ENCODE measurements around the gene C3orf52.

DNA sequence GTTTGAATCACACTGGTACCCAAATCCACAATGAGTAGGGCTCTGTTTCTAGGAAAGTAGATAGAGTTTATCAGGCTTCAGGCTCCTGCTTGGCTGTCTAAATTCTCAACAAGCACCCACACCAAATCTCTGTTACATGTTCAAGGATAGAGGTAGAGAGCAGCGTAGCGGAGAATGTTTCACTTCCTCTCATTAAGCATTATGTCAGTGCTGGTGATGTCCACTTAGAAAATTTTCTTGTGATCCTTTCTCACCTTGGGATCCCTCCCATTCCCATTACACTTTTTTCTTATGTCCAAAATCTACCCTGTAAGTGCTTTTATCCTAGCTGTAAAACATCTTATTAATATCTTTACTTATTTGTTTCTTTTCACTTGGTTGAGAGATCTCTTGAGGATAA is 81.6 kb downstream of the C3orf52 start:
- TF ChIP-seq, protein P1, sequence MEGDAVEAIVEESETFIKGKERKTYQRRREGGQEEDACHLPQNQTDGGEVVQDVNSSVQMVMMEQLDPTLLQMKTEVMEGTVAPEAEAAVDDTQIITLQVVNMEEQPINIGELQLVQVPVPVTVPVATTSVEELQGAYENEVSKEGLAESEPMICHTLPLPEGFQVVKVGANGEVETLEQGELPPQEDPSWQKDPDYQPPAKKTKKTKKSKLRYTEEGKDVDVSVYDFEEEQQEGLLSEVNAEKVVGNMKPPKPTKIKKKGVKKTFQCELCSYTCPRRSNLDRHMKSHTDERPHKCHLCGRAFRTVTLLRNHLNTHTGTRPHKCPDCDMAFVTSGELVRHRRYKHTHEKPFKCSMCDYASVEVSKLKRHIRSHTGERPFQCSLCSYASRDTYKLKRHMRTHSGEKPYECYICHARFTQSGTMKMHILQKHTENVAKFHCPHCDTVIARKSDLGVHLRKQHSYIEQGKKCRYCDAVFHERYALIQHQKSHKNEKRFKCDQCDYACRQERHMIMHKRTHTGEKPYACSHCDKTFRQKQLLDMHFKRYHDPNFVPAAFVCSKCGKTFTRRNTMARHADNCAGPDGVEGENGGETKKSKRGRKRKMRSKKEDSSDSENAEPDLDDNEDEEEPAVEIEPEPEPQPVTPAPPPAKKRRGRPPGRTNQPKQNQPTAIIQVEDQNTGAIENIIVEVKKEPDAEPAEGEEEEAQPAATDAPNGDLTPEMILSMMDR (IDR thresholded peaks at IDR 0.05), result no peak
- TF ChIP-seq EP300 (IDR thresholded peaks at IDR 0.05), result no peak

All from upper lobe of left lung (tissue), 4 donors.